ENCODE results near the gene LARP1B. TPM values are rescaled to one million over a fixed set of nuclear protein-coding genes. Genes with fewer than 3 reads are reported as not detected.

Gene LARP1B
- total RNA-seq, 1 experiment from 2014 or later = 42.9 TPM

- Histone ChIP-seq H2BK120ac (ENCODE audit: low read depth, low read length, poor library complexity, severe bottlenecking) (no peak overlapping the region), H2BK12ac (ENCODE audit: insufficient read length, low read depth, low read length) (no peak overlapping the region), H2AK5ac (ENCODE audit: insufficient read length, low read length) (no peak overlapping the region), H4K91ac (ENCODE audit: insufficient read length, low read depth, low read length) (no peak overlapping the region), H2BK20ac (ENCODE audit: low read depth, low read length, poor library complexity, severe bottlenecking) (no peak overlapping the region), H2BK5ac (ENCODE audit: insufficient read length, low read length) (no peak overlapping the region), H3K9me3 (ENCODE audit: control insufficient read depth, low read depth, low read length) (peaks cover 16% of the 10 kb centered on the region), H3K9ac (ENCODE audit: extremely low read depth, insufficient read length, low read length) (no peak overlapping the region), H3K18ac (ENCODE audit: insufficient read length, low read depth, low read length) (no peak overlapping the region), H3K4me1 (ENCODE audit: insufficient read depth, low read length) (no peaks in the 10 kb centered on the region), H2AFZ (ENCODE audit: low read length) (no peak overlapping the region), H3T11ph (ENCODE audit: low read length) (no peak overlapping the region), H2BK15ac (ENCODE audit: low read depth, low read length) (no peak overlapping the region), H3K23ac (ENCODE audit: insufficient read length, low read depth, low read length) (no peak overlapping the region), H4K20me1 (ENCODE audit: control insufficient read depth, insufficient read depth, insufficient read length) (no peaks in the 10 kb centered on the region), H3K4me2 (ENCODE audit: insufficient read depth, insufficient read length, low read length) (no peak overlapping the region), H3K4ac (ENCODE audit: low read depth, low read length) (no peak overlapping the region), H3K23me2 (ENCODE audit: insufficient read length, low read depth, low read length, poor library complexity, severe bottlenecking) (no peaks in the 10 kb centered on the region), H3K56ac (ENCODE audit: insufficient read length, low read depth, low read length) (no peak overlapping the region), H4K5ac (ENCODE audit: insufficient read length, low read depth, low read length) (no peak overlapping the region), H3K14ac (ENCODE audit: insufficient read depth, low read length) (no peak overlapping the region), H3K27ac (ENCODE audit: insufficient read length, low read depth, low read length) (no peak overlapping the region), H4K8ac (replicated peaks; ENCODE audit: insufficient read length, low read depth, low read length) (no peak overlapping the region), H3K79me2 (ENCODE audit: insufficient read depth, low read length) (no peaks in the 10 kb centered on the region), H3K79me1 (ENCODE audit: insufficient read depth, low read depth, low read length, poor library complexity, severe bottlenecking) (no peaks in the 10 kb centered on the region), H3K27me3 (ENCODE audit: insufficient read depth, low read length) (no peaks in the 10 kb centered on the region)
- TF ChIP-seq CTCF (conservative IDR thresholded peaks at IDR 0.05) = no peak
- no CpG with 5 or more reads among the region's 4 CpGs for WGBS (ENCODE audit: extremely low coverage, insufficient read length, low lambda C conversion rate)
- peaks cover 61 to 77% of the 10 kb centered on the region in 2 experiments for H3K9me3 Mint-ChIP-seq
- H3K27me3 Mint-ChIP-seq (ENCODE audit: low read depth) = no peaks in the 10 kb centered on the region
- DNase-seq = no peak
- H3K4me1 Mint-ChIP-seq = peaks cover 0 to 2% of the 10 kb centered on the region in 2 experiments; a peak in 2 of 4 replicates
- H3K27ac Mint-ChIP-seq = no peak overlapping the region
- H3K4me3 Mint-ChIP-seq = no peak overlapping the region
- H3K36me3 Mint-ChIP-seq (ENCODE audit: insufficient read depth in 1 of 3, low read depth in 3 of 3) = peaks cover 18 to 58% (median 42%) of the 10 kb centered on the region in 3 experiments
These were observed 188.9 kb downstream of the LARP1B start for GRCh38 chr4:128249787-128250668.

Measured in H9 (cell line).